Liver (tissue), 3 donors: ENCODE results near the gene COL5A1.

ENCODE experiments used
- FOXA2 ChIP-seq: IDR thresholded peaks from 2 replicates; pipeline ENCODE4 v1.6.1; 2016; ENCODE audit warnings: antibody characterized with exemption
- JUND ChIP-seq, 2 donors: IDR thresholded peaks; 2 replicates each; pipeline ENCODE4 v1.6.1; 2016; ENCODE audit warnings: antibody characterized with exemption in 2 of 2
- TF ChIP-seq, protein P1 (sequence below): IDR thresholded peaks from 2 replicates; pipeline ENCODE4 v1.6.1; 2016; ENCODE audit warnings: antibody characterized with exemption
- TF ChIP-seq, protein P2 (sequence below): fragments of 150-350 bp; IDR thresholded peaks from 2 replicates; pipeline ENCODE4 v1.5.1; 2017; ENCODE audit warnings: improper control_type of control experiment, low read depth, low read length; ENCODE audit not compliant: missing input control
- TF ChIP-seq, protein P3 (sequence below): IDR thresholded peaks from 2 replicates; pipeline ENCODE4 v1.6.1; 2016; ENCODE audit warnings: antibody characterized with exemption, mild to moderate bottlenecking
- donor health status: healthy.
- donor health status: healthy.

DNA sequence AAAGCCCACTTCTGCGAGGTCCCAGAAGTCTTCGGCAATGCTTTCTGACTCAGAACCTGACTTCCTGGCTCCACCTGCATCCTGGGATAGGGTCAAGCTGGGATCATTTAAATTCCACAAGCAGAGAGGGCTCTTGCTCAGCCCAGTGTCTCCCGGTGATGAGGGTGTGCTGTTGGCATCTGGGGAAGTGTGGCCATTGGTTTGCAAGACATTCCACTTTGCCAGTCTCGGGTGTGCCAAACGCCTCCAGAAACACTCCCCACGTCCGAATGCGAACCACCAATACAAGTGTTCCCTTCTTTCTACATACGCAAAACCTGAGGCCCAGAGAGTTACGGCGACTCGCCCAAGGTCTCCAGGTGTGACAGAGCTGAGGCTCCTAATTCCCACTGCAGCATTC, 195.9 kb downstream of the COL5A1 start:
- TF ChIP-seq JUND (IDR thresholded peaks at IDR 0.05) (no peak), FOXA2 (no peak)
- TF ChIP-seq, protein P1, sequence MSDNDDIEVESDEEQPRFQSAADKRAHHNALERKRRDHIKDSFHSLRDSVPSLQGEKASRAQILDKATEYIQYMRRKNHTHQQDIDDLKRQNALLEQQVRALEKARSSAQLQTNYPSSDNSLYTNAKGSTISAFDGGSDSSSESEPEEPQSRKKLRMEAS: no peak
- TF ChIP-seq, protein P2, sequence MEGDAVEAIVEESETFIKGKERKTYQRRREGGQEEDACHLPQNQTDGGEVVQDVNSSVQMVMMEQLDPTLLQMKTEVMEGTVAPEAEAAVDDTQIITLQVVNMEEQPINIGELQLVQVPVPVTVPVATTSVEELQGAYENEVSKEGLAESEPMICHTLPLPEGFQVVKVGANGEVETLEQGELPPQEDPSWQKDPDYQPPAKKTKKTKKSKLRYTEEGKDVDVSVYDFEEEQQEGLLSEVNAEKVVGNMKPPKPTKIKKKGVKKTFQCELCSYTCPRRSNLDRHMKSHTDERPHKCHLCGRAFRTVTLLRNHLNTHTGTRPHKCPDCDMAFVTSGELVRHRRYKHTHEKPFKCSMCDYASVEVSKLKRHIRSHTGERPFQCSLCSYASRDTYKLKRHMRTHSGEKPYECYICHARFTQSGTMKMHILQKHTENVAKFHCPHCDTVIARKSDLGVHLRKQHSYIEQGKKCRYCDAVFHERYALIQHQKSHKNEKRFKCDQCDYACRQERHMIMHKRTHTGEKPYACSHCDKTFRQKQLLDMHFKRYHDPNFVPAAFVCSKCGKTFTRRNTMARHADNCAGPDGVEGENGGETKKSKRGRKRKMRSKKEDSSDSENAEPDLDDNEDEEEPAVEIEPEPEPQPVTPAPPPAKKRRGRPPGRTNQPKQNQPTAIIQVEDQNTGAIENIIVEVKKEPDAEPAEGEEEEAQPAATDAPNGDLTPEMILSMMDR: no peak
- TF ChIP-seq, protein P3, sequence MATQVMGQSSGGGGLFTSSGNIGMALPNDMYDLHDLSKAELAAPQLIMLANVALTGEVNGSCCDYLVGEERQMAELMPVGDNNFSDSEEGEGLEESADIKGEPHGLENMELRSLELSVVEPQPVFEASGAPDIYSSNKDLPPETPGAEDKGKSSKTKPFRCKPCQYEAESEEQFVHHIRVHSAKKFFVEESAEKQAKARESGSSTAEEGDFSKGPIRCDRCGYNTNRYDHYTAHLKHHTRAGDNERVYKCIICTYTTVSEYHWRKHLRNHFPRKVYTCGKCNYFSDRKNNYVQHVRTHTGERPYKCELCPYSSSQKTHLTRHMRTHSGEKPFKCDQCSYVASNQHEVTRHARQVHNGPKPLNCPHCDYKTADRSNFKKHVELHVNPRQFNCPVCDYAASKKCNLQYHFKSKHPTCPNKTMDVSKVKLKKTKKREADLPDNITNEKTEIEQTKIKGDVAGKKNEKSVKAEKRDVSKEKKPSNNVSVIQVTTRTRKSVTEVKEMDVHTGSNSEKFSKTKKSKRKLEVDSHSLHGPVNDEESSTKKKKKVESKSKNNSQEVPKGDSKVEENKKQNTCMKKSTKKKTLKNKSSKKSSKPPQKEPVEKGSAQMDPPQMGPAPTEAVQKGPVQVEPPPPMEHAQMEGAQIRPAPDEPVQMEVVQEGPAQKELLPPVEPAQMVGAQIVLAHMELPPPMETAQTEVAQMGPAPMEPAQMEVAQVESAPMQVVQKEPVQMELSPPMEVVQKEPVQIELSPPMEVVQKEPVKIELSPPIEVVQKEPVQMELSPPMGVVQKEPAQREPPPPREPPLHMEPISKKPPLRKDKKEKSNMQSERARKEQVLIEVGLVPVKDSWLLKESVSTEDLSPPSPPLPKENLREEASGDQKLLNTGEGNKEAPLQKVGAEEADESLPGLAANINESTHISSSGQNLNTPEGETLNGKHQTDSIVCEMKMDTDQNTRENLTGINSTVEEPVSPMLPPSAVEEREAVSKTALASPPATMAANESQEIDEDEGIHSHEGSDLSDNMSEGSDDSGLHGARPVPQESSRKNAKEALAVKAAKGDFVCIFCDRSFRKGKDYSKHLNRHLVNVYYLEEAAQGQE: no peak
